ENCODE results near the gene MBP.

- TF ChIP-seq CTCF (conservative IDR thresholded peaks at IDR 0.05; ENCODE audit: low read depth, low read length) (no peak), EZH2phosphoT487 (IDR thresholded peaks at IDR 0.05; ENCODE audit: borderline replicate concordance, low read length) (no peak), EZH2 (IDR thresholded peaks at IDR 0.05; ENCODE audit: low read length, unreplicated experiment) (no peak)
These were observed 43.4 kb downstream of the MBP start for GRCh38 chr18:77088963-77089722.

Measured in PC-3 (cell line).